Activated CD4-positive, alpha-beta T cell treated with anti-CD3 and anti-CD28 coated beads, Interleukin-10, Interleukin-2, amounts not matched to agents 100 ng/mL and 50 ng/mL, durations not matched to agents 16 hours and 8 hours (primary cell): ENCODE data around the gene HSDL2.
"Not testable (repeated sequence)": the region's sequence is repeated elsewhere in the genome, so short reads cannot be mapped to it uniquely, and the experiment has no call there.

Source experiments
- DNase-seq: peaks from one replicate; pipeline ENCODE4 v3.0.0-alpha.2; 2020

The HSDL2 gene

GRCh38 chr9:112380102-112380824, at the start of gene HSDL2:
HSDL2 (plus strand) TSS chr9:112380108; CDS start chr9:112380164, 56 bp downstream.
- peak; percentile 34 for DNase-seq

GRCh38 chr9:112331674-112331952, 48.3 kb upstream of the HSDL2 start:
- peak; percentile 26 for DNase-seq

GRCh38 chr9:112332214-112332613, 47.7 kb upstream of the HSDL2 start:
- no peak for DNase-seq

GRCh38 chr9:112332674-112332976, 47.3 kb upstream of the HSDL2 start:
- no peak for DNase-seq

GRCh38 chr9:112332977-112333638, 46.8 kb upstream of the HSDL2 start, which contains the start of gene PTBP3:
PTBP3 (minus strand) TSS chr9:112333619; CDS start chr9:112297865, 35,754 bp downstream.
- DNase-seq, result peak; percentile 87

GRCh38 chr9:112333639-112334431, 46.1 kb upstream of the HSDL2 start:
- DNase-seq, result peak; percentile 96

- peak; percentile 84 for DNase-seq
Measured at GRCh38 chr9:112334432-112334841, 45.5 kb upstream of the HSDL2 start.

GRCh38 chr9:112337547-112337946, 42.4 kb upstream of the HSDL2 start:
- no peak for DNase-seq

GRCh38 chr9:112338561-112338960, 41.3 kb upstream of the HSDL2 start:
- no peak for DNase-seq

- no peak for DNase-seq
Measured at GRCh38 chr9:112339886-112340285, 40.0 kb upstream of the HSDL2 start.

- no peak for DNase-seq
Measured at GRCh38 chr9:112341730-112342129, 38.2 kb upstream of the HSDL2 start.

- DNase-seq, result peak; percentile 83
Measured at GRCh38 chr9:112348257-112349007, 31.5 kb upstream of the HSDL2 start.

GRCh38 chr9:112349008-112349333, 30.9 kb upstream of the HSDL2 start:
- no peak for DNase-seq

GRCh38 chr9:112351184-112351583, 28.7 kb upstream of the HSDL2 start:
- no peak for DNase-seq

- no peak for DNase-seq
Measured at GRCh38 chr9:112352209-112352608, 27.7 kb upstream of the HSDL2 start.

GRCh38 chr9:112354081-112354743, 25.7 kb upstream of the HSDL2 start:
- DNase-seq, result no peak

- peak; percentile 45 for DNase-seq
Measured at GRCh38 chr9:112355427-112355897, 24.4 kb upstream of the HSDL2 start.

GRCh38 chr9:112360047-112360804, 19.7 kb upstream of the HSDL2 start:
- DNase-seq, result peak; percentile 6

GRCh38 chr9:112361601-112362000, 18.3 kb upstream of the HSDL2 start:
- DNase-seq, result peak; percentile 56

GRCh38 chr9:112364761-112365160, 15.1 kb upstream of the HSDL2 start:
- no peak for DNase-seq

GRCh38 chr9:112365257-112365656, 14.7 kb upstream of the HSDL2 start:
- not testable (repeated sequence) for DNase-seq

- no peak for DNase-seq
Measured at GRCh38 chr9:112366591-112366990, 13.3 kb upstream of the HSDL2 start.
